HS-27A (cell line): ENCODE results near the gene KRTAP21-1.
"Not testable (repeated sequence)": the region's sequence is repeated elsewhere in the genome, so short reads cannot be mapped to it uniquely, and the experiment has no call there.

Source experiments
- DNase-seq: peaks from one replicate; pipeline ENCODE4 v3.0.0-alpha.2; 2012; ENCODE audit warnings: low read depth, missing footprints

KRTAP21-1 gene

GRCh38 chr21:30755328-30755727, at the start of gene KRTAP21-1:
KRTAP21-1 (minus strand) TSS chr21:30755428; CDS start chr21:30755378, 50 bp downstream.
- not testable (repeated sequence) for DNase-seq

- no peak for DNase-seq
Measured at GRCh38 chr21:30800605-30801004, 45.4 kb upstream of the KRTAP21-1 start.

GRCh38 chr21:30793581-30794314, 38.5 kb upstream of the KRTAP21-1 start:
- no peak for DNase-seq

GRCh38 chr21:30779249-30779648, 24.0 kb upstream of the KRTAP21-1 start:
- no peak for DNase-seq

GRCh38 chr21:30769724-30770431, 14.7 kb upstream of the KRTAP21-1 start:
- DNase-seq = no peak

GRCh38 chr21:30760776-30761175, 5.5 kb upstream of the KRTAP21-1 start:
- DNase-seq = no peak

- DNase-seq = no peak
Measured at GRCh38 chr21:30758306-30758705, 3.1 kb upstream of the KRTAP21-1 start.

- no peak for DNase-seq
Measured at GRCh38 chr21:30747159-30747558, 8.1 kb downstream of the KRTAP21-1 start, which contains the start of gene KRTAP21-2. KRTAP21-2 (minus strand) TSS chr21:30747259; CDS start chr21:30747202, 57 bp downstream.

GRCh38 chr21:30740462-30740861, 14.8 kb downstream of the KRTAP21-1 start:
- DNase-seq = no peak

- no peak for DNase-seq
Measured at GRCh38 chr21:30733026-30733425, 22.2 kb downstream of the KRTAP21-1 start.

GRCh38 chr21:30726726-30727125, 28.5 kb downstream of the KRTAP21-1 start:
- no peak for DNase-seq

GRCh38 chr21:30719401-30719800, 35.8 kb downstream of the KRTAP21-1 start:
- DNase-seq = no peak

GRCh38 chr21:30718239-30718909, 36.9 kb downstream of the KRTAP21-1 start, which contains the start of gene KRTAP21-3:
KRTAP21-3 (minus strand) TSS chr21:30718777; CDS start chr21:30718759, 18 bp downstream.
- peak; percentile 2 for DNase-seq

- no peak for DNase-seq
Measured at GRCh38 chr21:30717105-30717504, 38.1 kb downstream of the KRTAP21-1 start.

- no peak for DNase-seq
Measured at GRCh38 chr21:30714946-30715345, 40.3 kb downstream of the KRTAP21-1 start.

- DNase-seq = no peak
Measured at GRCh38 chr21:30714456-30714855, 40.8 kb downstream of the KRTAP21-1 start.

- no peak for DNase-seq
Measured at GRCh38 chr21:30713766-30714165, 41.5 kb downstream of the KRTAP21-1 start.

GRCh38 chr21:30710499-30710898, 44.7 kb downstream of the KRTAP21-1 start:
- DNase-seq = no peak

GRCh38 chr21:30707409-30707808, 47.8 kb downstream of the KRTAP21-1 start:
- no peak for DNase-seq
